Measurements from ENCODE around the gene INMT. TPM values are rescaled to one million over a fixed set of nuclear protein-coding genes. Genes with fewer than 3 reads are reported as not detected.

The INMT gene
- polyA plus RNA-seq, 2 of the 4 experiments (the other 2 are of a cell fraction) = not detected

DNA sequence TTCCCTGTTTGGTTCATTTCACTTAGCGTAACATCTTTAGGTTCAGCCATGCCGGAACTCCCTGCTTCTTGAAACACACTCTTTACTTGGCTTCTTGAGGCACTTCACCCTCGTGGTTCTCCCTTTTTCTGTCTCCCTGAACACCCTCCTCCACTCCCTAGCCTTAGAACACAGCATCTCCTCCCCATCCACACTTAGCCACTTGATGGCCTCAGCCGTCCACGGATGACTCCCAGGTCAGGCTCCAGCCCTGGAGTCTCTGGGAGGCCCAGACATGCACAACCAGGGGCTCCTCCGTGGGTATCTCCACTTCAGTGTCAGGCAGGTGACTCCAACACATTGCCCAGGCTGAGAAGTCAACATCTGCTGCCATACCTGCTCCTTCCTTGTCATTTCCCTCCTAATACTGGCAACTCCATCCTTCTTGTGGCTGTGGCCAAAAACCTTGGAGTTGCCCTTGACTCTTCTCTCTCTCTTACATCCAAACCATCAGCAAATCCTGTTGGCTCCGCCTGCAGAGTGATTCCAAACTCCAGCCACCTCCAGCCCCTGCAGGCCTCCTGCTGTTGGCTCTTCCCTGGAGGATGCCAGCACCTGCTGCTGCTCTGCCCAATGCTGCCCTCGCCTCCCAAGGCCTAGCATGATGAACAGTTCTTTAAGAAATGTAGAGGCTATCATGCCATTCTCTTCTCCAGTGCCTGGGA is 8.4 kb upstream of the INMT start:
- H3K4me1 ChIP-seq = no peaks in the 10 kb centered on the region
- FAIRE-seq = no peak
- POLR2A ChIA-PET = no interaction called here
- ATAC-seq = peak in 1 of 2 experiments; percentile 51; a peak in 2 of 6 replicates
- TF ChIP-seq ZC3H11A (IDR thresholded peaks at IDR 0.05) = no peak
- TF ChIP-seq, protein P1, sequence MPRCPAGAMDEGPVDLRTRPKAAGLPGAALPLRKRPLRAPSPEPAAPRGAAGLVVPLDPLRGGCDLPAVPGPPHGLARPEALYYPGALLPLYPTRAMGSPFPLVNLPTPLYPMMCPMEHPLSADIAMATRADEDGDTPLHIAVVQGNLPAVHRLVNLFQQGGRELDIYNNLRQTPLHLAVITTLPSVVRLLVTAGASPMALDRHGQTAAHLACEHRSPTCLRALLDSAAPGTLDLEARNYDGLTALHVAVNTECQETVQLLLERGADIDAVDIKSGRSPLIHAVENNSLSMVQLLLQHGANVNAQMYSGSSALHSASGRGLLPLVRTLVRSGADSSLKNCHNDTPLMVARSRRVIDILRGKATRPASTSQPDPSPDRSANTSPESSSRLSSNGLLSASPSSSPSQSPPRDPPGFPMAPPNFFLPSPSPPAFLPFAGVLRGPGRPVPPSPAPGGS (IDR thresholded peaks at IDR 0.05) = no peak
- TF ChIP-seq RAD21 (conservative IDR thresholded peaks at IDR 0.05 in 1 of 2, IDR thresholded peaks at IDR 0.05 in 1 of 2) = peak in 1 of 2 experiments; percentile 45; a peak in 3 of 5 replicates
- no peak for DNase-seq (ENCODE audit: low read depth in 1 of 2, low spot score in 1 of 2)
- H3K9me3 ChIP-seq = no peaks in the 10 kb centered on the region
- WGBS (ENCODE audit: missing lambda C conversion rate) = 48% methylated on average over 8 of the region's 8 CpGs
- H3K4me2 ChIP-seq = no peak overlapping the region
- H3K27ac ChIP-seq = no peak overlapping the region
- CTCF ChIA-PET = interaction anchor here (1.6 kb wide), 1 partner anchor 17 kb away, joined by 5 read pairs; no protein-coding TSS in a partner anchor
- no peak overlapping the region for H3K4me3 ChIP-seq

- ATAC-seq (no peak), FAIRE-seq (no peak), DNase-seq (ENCODE audit: low read depth in 1 of 2, low spot score in 1 of 2) (no peak)
- Histone ChIP-seq H3K9me3 (no peaks in the 10 kb centered on the region), H3K4me2 (no peak overlapping the region), H3K4me3 (no peak overlapping the region), H3K27ac (no peak overlapping the region), H3K4me1 (no peaks in the 10 kb centered on the region)
- 59% methylated on average over 12 of the region's 12 CpGs for WGBS (ENCODE audit: missing lambda C conversion rate)
- no peak for TF ChIP-seq EP300 (IDR thresholded peaks at IDR 0.05)
- TF ChIP-seq FOSL2 (IDR thresholded peaks at IDR 0.05) = no peak
- TF ChIP-seq FOSL2 (CRISPR knock-in tag; IDR thresholded peaks at IDR 0.05) = no peak
- no peak for TF ChIP-seq CBX2 (IDR thresholded peaks at IDR 0.05; ENCODE audit: borderline replicate concordance, low read depth)
- no peak for TF ChIP-seq SMC3 (IDR thresholded peaks at IDR 0.05)
- no peak for TF ChIP-seq GATA3 (IDR thresholded peaks at IDR 0.05; ENCODE audit: borderline replicate concordance)
- TF ChIP-seq RAD21 (conservative IDR thresholded peaks at IDR 0.05 in 1 of 2, IDR thresholded peaks at IDR 0.05 in 1 of 2) = no peak
- no peak for TF ChIP-seq SREBF2 (IDR thresholded peaks at IDR 0.05)
- no peak for TF ChIP-seq HES2 (IDR thresholded peaks at IDR 0.05)
- ChIA-PET POLR2A (no interaction called here), CTCF (interaction anchor here (1.6 to 2.3 kb wide), 2 partner anchors 13 to 17 kb away, joined by 5 to 8 read pairs; no protein-coding TSS in a partner anchor)
These were observed 7.9 kb upstream of the INMT start for GRCh38 chr7:30744075-30744417.

- CTCF ChIA-PET = interaction anchor here (0.7 to 2.3 kb wide), 6 partner anchors 14 to 581 kb away, joined by 3 to 8 read pairs (median 3); no protein-coding TSS in a partner anchor
- Histone ChIP-seq H3K9me3 (no peaks in the 10 kb centered on the region), H3K4me3 (no peak overlapping the region), H3K4me2 (no peak overlapping the region), H3K27ac (no peak overlapping the region), H3K4me1 (no peaks in the 10 kb centered on the region)
- ATAC-seq (no peak), DNase-seq (ENCODE audit: low read depth in 1 of 2, low spot score in 1 of 2) (no peak), FAIRE-seq (no peak)
- POLR2A ChIA-PET = no interaction called here
- WGBS (ENCODE audit: missing lambda C conversion rate) = 27% methylated on average over 6 of the region's 6 CpGs
- TF ChIP-seq, protein P1 (IDR thresholded peaks at IDR 0.05) = no peak
These were observed 6.5 kb upstream of the INMT start for GRCh38 chr7:30745261-30745941.

DNA sequence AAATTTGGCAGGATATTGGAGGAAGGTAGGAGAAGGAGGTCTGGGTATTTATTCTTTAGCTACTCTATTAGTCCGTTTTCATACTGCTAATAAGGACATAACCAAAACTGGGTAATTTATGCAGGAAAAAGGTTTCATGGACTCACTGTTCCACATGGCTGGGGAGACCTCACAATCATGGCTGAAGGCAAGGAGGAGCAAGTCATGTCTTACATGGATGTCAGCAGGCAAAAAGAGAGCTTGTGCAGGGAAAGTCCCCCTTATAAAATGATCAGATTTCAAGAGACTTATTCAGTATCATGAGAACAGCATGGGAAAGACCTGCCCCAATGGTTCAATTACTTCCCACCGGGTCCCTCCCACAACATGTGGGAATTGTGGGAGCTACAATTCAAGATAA is 1.9 kb upstream of the INMT start:
- Histone ChIP-seq H3K4me2 (no peak overlapping the region), H3K4me3 (no peak overlapping the region), H3K4me1 (no peaks in the 10 kb centered on the region), H3K27ac (no peak overlapping the region), H3K9me3 (no peaks in the 10 kb centered on the region)
- 40% methylated on average over 2 of the region's 2 CpGs for WGBS (ENCODE audit: missing lambda C conversion rate)
- no peak for FAIRE-seq
- DNase-seq (ENCODE audit: low read depth in 1 of 2, low spot score in 1 of 2) = no peak
- no peak for ATAC-seq
- POLR2A ChIA-PET = no interaction called here
- CTCF ChIA-PET = interaction anchor here (1.1 to 3.0 kb wide), 2 partner anchors 9 to 67 kb away, joined by 3 to 18 read pairs; partner anchors contain the start of gene CRHR2
- TF ChIP-seq NFE2L2 (conservative IDR thresholded peaks at IDR 0.05; ENCODE audit: low read length) (no peak), POLR2AphosphoS2 (conservative IDR thresholded peaks at IDR 0.05; ENCODE audit: low read length) (no peak), RARB (CRISPR knock-in tag; IDR thresholded peaks at IDR 0.05) (no peak), HOXB5 (CRISPR knock-in tag; IDR thresholded peaks at IDR 0.05) (no peak), PHF8 (IDR thresholded peaks at IDR 0.05; ENCODE audit: borderline replicate concordance, low read depth) (no peak), TFCP2L1 (CRISPR knock-in tag; IDR thresholded peaks at IDR 0.05) (no peak), FOSL2 (IDR thresholded peaks at IDR 0.05) (no peak), FOSL2 (CRISPR knock-in tag; IDR thresholded peaks at IDR 0.05) (no peak)
- TF ChIP-seq, protein P2, sequence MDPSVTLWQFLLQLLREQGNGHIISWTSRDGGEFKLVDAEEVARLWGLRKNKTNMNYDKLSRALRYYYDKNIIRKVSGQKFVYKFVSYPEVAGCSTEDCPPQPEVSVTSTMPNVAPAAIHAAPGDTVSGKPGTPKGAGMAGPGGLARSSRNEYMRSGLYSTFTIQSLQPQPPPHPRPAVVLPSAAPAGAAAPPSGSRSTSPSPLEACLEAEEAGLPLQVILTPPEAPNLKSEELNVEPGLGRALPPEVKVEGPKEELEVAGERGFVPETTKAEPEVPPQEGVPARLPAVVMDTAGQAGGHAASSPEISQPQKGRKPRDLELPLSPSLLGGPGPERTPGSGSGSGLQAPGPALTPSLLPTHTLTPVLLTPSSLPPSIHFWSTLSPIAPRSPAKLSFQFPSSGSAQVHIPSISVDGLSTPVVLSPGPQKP (IDR thresholded peaks at IDR 0.05; ENCODE audit: low read depth, low read length) = no peak
- TF ChIP-seq, protein P3, sequence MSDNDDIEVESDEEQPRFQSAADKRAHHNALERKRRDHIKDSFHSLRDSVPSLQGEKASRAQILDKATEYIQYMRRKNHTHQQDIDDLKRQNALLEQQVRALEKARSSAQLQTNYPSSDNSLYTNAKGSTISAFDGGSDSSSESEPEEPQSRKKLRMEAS (IDR thresholded peaks at IDR 0.05) = no peak
- TF ChIP-seq, protein P4, sequence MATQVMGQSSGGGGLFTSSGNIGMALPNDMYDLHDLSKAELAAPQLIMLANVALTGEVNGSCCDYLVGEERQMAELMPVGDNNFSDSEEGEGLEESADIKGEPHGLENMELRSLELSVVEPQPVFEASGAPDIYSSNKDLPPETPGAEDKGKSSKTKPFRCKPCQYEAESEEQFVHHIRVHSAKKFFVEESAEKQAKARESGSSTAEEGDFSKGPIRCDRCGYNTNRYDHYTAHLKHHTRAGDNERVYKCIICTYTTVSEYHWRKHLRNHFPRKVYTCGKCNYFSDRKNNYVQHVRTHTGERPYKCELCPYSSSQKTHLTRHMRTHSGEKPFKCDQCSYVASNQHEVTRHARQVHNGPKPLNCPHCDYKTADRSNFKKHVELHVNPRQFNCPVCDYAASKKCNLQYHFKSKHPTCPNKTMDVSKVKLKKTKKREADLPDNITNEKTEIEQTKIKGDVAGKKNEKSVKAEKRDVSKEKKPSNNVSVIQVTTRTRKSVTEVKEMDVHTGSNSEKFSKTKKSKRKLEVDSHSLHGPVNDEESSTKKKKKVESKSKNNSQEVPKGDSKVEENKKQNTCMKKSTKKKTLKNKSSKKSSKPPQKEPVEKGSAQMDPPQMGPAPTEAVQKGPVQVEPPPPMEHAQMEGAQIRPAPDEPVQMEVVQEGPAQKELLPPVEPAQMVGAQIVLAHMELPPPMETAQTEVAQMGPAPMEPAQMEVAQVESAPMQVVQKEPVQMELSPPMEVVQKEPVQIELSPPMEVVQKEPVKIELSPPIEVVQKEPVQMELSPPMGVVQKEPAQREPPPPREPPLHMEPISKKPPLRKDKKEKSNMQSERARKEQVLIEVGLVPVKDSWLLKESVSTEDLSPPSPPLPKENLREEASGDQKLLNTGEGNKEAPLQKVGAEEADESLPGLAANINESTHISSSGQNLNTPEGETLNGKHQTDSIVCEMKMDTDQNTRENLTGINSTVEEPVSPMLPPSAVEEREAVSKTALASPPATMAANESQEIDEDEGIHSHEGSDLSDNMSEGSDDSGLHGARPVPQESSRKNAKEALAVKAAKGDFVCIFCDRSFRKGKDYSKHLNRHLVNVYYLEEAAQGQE (IDR thresholded peaks at IDR 0.05) = no peak
